ENCODE measurements around the gene NAXE. TPM values are rescaled to one million over a fixed set of nuclear protein-coding genes. Genes with fewer than 3 reads are reported as not detected.

The NAXE gene
- total and polyA plus RNA-seq, 8 donors = 49.2 to 81.6 (median 55.6) TPM

DNA sequence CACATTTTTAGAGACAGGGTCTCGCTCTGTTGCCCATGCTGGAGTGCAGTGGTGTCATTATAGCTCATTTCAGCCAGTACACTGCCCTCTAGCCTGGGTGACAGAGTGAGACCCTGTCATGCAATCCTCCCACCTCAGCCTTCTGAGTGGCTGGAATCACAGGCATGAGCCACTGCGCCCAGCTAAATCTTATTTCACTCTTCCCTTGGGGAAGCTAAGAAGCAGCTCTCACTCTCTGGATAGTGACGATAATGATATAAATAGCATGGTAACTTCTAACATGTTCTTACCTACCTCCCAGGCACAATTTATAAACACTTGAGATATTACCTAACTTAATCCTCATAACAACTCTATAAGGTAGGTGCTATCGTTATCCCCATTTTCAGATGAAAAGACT is 44.1 kb upstream of the NAXE start:
- H3K27me3 ChIP-seq = no peaks in the 10 kb centered on the region
- ATAC-seq = no peak
- intact Hi-C loops (cut with DNase I) = no loop called here

DNA sequence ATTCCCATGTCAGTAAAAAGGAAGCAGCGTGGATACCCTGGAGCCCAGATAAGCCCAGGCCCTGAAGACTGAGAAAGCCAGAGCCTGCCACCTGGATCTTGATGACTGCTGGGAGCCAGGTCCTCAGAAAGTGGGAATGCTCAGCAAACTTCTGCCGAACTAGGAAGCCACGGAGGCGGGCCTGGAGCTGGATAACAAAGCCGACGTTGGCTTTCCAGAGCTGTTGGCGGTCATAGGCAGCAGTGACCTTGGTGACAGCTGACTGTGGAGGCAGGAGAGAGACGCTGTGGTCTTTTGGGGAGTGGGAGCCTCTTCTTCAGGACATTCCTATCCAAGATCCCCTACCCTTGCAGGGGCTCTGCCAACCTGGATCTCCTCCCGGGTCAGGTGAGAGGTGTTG is 43.6 kb upstream of the NAXE start:
- no peak overlapping the region for H3K27ac ChIP-seq
- H3K4me1 ChIP-seq = peaks cover 0 to 5% of the 10 kb centered on the region in 2 donors
- peaks cover 0 to 6% of the 10 kb centered on the region in 2 donors for H3K36me3 ChIP-seq
- ATAC-seq = no peak
- no peaks in the 10 kb centered on the region for H3K9me3 ChIP-seq
- no peak overlapping the region for H3K4me3 ChIP-seq
- intact Hi-C loops (cut with DNase I) = no loop called here
- DNase-seq = no peak
- H3K27me3 ChIP-seq = no peaks in the 10 kb centered on the region
- TF ChIP-seq, protein P1, sequence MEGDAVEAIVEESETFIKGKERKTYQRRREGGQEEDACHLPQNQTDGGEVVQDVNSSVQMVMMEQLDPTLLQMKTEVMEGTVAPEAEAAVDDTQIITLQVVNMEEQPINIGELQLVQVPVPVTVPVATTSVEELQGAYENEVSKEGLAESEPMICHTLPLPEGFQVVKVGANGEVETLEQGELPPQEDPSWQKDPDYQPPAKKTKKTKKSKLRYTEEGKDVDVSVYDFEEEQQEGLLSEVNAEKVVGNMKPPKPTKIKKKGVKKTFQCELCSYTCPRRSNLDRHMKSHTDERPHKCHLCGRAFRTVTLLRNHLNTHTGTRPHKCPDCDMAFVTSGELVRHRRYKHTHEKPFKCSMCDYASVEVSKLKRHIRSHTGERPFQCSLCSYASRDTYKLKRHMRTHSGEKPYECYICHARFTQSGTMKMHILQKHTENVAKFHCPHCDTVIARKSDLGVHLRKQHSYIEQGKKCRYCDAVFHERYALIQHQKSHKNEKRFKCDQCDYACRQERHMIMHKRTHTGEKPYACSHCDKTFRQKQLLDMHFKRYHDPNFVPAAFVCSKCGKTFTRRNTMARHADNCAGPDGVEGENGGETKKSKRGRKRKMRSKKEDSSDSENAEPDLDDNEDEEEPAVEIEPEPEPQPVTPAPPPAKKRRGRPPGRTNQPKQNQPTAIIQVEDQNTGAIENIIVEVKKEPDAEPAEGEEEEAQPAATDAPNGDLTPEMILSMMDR (IDR thresholded peaks at IDR 0.05) = no peak

More for the DNA sequence above, 44.1 kb upstream of the NAXE start:
- DNase-seq = no peak
- TF ChIP-seq, protein P1 (IDR thresholded peaks at IDR 0.05) = no peak
- Histone ChIP-seq H3K36me3 (peaks cover 0 to 6% of the 10 kb centered on the region in 2 donors), H3K27ac (no peak overlapping the region), H3K9me3 (no peaks in the 10 kb centered on the region), H3K4me1 (peaks cover 0 to 5% of the 10 kb centered on the region in 2 donors), H3K4me3 (no peak overlapping the region)

DNA sequence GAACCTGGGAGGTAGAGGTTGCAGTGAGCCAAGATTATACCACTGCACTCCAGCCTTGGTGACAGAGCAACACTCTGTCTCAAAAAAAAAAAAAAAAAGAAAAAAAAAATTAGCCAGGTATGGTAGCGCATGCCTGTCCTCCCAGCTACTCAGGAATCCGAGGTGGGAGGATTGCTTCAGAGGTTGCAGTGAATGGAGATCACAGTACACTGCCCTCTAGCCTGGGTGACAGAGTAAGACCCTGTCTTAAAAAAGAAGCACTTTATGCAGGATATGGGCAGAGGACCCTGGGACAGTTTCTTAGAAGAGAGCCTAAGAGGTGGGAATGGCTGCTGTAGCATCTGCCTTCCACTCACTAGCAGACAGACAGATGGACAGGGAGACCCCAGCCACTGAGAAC is 42.2 kb upstream of the NAXE start:
- intact Hi-C loops (cut with DNase I) = no loop called here
- Histone ChIP-seq H3K4me3 (no peak overlapping the region), H3K27me3 (no peaks in the 10 kb centered on the region), H3K27ac (no peak overlapping the region), H3K4me1 (peaks cover 0 to 11% of the 10 kb centered on the region in 2 donors), H3K9me3 (no peaks in the 10 kb centered on the region), H3K36me3 (peaks cover 0 to 6% of the 10 kb centered on the region in 2 donors)
- TF ChIP-seq, protein P1 (IDR thresholded peaks at IDR 0.05) = no peak
- no peak for DNase-seq
- no peak for ATAC-seq

DNA sequence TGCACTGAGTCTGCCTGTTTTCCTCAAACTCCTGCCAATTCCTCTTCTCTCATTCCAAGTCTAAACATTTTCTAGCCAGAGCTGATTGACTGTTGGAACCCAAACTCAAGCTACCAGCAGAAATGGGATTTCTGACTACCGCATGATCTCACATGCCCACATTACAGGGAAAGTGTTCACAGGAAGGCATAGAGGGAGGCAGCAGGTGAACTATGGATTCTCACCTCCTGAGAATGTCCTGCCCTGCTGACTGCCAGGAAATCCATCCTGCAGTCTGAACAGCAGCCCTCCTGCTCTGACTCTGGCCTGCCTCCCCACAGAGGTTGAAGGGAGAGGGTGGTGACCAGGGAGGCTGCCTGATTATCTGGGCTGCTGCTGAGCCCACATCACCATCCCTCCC is 41.7 kb upstream of the NAXE start:
- TF ChIP-seq, protein P1 (IDR thresholded peaks at IDR 0.05) = no peak
- no peak for ATAC-seq
- H3K27me3 ChIP-seq = no peaks in the 10 kb centered on the region

DNA sequence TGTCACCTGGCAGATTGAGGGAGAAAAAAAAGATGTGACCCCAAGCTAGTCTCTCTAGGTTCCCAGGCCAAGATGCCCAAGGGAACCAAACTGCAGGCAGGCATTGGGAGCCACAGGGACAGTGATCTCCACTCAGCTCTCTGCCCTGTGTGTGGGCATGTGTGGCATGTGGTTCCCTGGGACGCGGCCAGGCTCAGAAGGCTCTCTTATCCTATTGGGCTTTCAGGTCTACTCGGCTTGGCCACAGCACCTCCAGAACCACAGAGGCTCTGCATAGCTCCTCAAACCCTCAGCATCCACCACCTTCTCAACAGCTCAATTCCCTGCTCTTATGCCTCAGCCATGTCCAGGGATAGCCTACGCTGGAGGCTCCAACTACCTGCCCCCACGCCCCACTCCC is 41.2 kb upstream of the NAXE start:
- Histone ChIP-seq H3K4me1 (peaks cover 0 to 11% of the 10 kb centered on the region in 2 donors), H3K27ac (no peak overlapping the region), H3K27me3 (no peaks in the 10 kb centered on the region), H3K36me3 (peaks cover 0 to 6% of the 10 kb centered on the region in 2 donors), H3K9me3 (no peaks in the 10 kb centered on the region), H3K4me3 (no peak overlapping the region)
- TF ChIP-seq, protein P1 (IDR thresholded peaks at IDR 0.05) = no peak
- ATAC-seq = no peak
- no peak for DNase-seq
- intact Hi-C loops (cut with DNase I) = no loop called here

More for the DNA sequence above, 41.7 kb upstream of the NAXE start:
- DNase-seq = no peak
- no peaks in the 10 kb centered on the region for H3K9me3 ChIP-seq
- H3K27ac ChIP-seq = no peak overlapping the region
- intact Hi-C loops (cut with DNase I) = no loop called here
- no peak overlapping the region for H3K4me3 ChIP-seq
- peaks cover 0 to 11% of the 10 kb centered on the region in 2 donors for H3K4me1 ChIP-seq
- H3K36me3 ChIP-seq = peaks cover 0 to 6% of the 10 kb centered on the region in 2 donors

Measured in left lung (tissue), 10 donors.